GM12864 (cell line): ENCODE results near the gene SRM.
"Not testable (repeated sequence)": the region's sequence is repeated elsewhere in the genome, so short reads cannot be mapped to it uniquely, and the experiment has no call there.

ENCODE experiments used
- DNase-seq: peaks from one replicate; pipeline ENCODE4 v3.0.0-alpha.2; 2011; ENCODE audit warnings: low read depth
- H3K4me3 ChIP-seq: 2 replicates; pipeline ENCODE4 v1.5.1; 2011; ENCODE audit warnings: mild to moderate bottlenecking, low read depth, low read length, control low read depth
- CTCF ChIP-seq: IDR thresholded peaks from 2 replicates; pipeline ENCODE4 v1.5.1; 2011; ENCODE audit warnings: low read depth, mild to moderate bottlenecking, moderate library complexity, low read length, control low read depth, inconsistent platforms; ENCODE audit errors: missing control alignments

The SRM gene

DNA sequence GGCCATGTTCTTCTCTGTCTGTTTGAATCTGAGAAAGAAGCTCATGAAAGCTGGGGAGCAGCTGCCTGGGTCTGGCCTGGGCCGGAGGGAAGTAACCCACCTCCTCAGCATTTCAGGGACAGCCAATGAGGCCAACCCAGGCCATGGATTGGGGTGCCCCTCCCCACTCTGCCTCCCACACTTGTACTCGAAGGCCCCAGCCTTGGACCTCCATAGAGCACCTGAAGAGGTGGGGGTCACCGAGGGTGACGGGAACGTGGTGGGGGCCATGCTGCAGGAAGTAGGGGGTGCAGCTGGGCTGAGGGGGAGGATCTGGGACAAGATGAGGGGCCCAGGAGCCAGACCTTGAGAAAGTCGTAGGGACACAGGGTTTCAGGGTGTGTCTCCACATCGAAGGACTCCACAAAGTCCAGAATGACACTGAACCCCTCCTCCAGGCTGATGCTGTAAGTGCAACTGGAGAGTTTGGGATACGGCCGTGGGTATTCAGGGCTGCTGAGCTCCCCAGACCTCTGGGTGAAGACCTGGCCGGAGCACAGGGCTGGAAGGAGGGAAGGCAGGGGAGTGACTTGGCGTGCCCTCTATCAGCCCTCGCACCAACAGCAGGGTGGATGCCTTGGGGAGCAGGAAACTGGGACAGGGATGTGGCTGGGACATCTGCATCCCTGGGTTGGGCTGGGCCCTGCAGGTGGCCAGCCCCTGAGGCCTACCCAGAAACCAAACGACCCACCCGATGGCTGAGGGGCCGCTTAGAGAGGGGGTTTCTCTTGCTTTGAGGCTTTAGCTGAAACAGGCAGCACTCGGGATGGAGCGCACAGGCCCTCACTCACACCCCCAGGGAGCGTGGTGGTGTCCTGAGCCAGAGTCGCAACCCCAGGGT, 16.6 kb downstream of the SRM start:
- TF ChIP-seq CTCF: no peak
- no peak for DNase-seq

GRCh38 chr1:11042065-11042464, 17.8 kb downstream of the SRM start:
- DNase-seq: no peak
- no peak overlapping the region for H3K4me3 ChIP-seq
- TF ChIP-seq CTCF: no peak

More for the DNA sequence above, 16.6 kb downstream of the SRM start:
- H3K4me3 ChIP-seq: no peak overlapping the region

- H3K4me3 ChIP-seq: no peak overlapping the region
- no peak for DNase-seq
- TF ChIP-seq CTCF: no peak
These were observed 18.8 kb downstream of the SRM start for GRCh38 chr1:11041048-11041447.

- H3K4me3 ChIP-seq, DNase-seq: not testable (repeated sequence)
These were observed 19.8 kb downstream of the SRM start for GRCh38 chr1:11040105-11040429.

- DNase-seq: no peak
- no peak for TF ChIP-seq CTCF
- no peak overlapping the region for H3K4me3 ChIP-seq
These were observed 20.3 kb downstream of the SRM start for GRCh38 chr1:11039351-11040104.

DNA sequence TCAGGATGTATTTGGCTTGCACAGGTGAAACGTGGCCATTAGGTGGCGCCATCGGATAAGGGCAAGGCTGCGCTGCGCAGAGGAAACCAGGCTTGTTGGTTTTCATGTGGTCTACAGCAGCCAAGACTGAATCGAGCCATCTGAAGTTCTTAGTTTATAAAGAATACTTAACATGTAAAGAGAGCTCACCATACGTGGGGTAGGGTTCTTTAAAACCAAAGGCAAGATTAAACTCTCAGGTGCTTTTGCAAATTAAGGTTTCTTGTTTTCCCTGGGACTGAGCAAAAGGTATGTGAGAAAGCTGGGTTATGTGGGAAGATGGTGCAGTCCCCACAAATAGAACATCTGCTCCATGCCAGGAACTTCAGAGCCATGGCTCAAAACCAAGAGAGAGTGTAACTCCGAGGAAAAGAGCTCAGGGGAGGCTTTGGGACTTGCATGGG, 22.1 kb downstream of the SRM start:
- no peak overlapping the region for H3K4me3 ChIP-seq
- peak; percentile 64 for DNase-seq
- peak; percentile 95 for TF ChIP-seq CTCF

- not testable (repeated sequence) for H3K4me3 ChIP-seq, DNase-seq
These were observed 22.6 kb downstream of the SRM start for GRCh38 chr1:11037019-11037739.
